SH-SY5Y (cell line): ENCODE measurements around the gene RS1.

Source experiments
- GATA2 ChIP-seq: IDR thresholded peaks from 2 replicates; pipeline ENCODE4 v1.6.1; 2011; ENCODE audit warnings: mild to moderate bottlenecking, low read depth, low read length
- GATA3 ChIP-seq: IDR thresholded peaks from 2 replicates; pipeline ENCODE4 v1.6.1; 2011; ENCODE audit warnings: low read depth, mild to moderate bottlenecking, low read length, moderate library complexity

GRCh38 chrX:18691431-18691830 lies 19.5 kb upstream of the RS1 start:
- TF ChIP-seq GATA3 (no peak), GATA2 (no peak)
